Adrenal gland (tissue), 12 donors: ENCODE results near the gene FABP6. TPM values are rescaled to one million over a fixed set of nuclear protein-coding genes. Genes with fewer than 3 reads are reported as not detected.

Experiments used
- DNase-seq, 7 donors: peaks; one replicate each; pipeline ENCODE4 v3.0.0-alpha.2; 2019 to 2020
- H3K27ac ChIP-seq, 5 donors: fragments of 200-600 bp; sonication (generic) in 4 of 5; 1 replicate in 3 of 5; 2 replicates in 2 of 5; pipeline versions ENCODE4 v1.5.1 to v1.8.0; 2016 to 2020; ENCODE audit warnings: mild to moderate bottlenecking in 1 of 5
- H3K27me3 ChIP-seq: fragments of 200-600 bp; 2 replicates; pipeline ENCODE4 v1.8.0; 2021
- H3K36me3 ChIP-seq, 2 donors: fragments of 200-600 bp; replicated peaks in 1 of 2; 1 replicate in 1 of 2; 2 replicates in 1 of 2; pipeline versions ENCODE4 v1.5.1 to v1.8.0; 2018 to 2022
- H3K4me1 ChIP-seq, 2 donors: fragments of 200-600 bp; replicated peaks in 1 of 2; 1 replicate in 1 of 2; 2 replicates in 1 of 2; pipeline versions ENCODE4 v1.5.1 to v1.8.0; 2018 to 2021
- H3K4me3 ChIP-seq, 4 donors: fragments of 200-600 bp; sonication (generic) in 3 of 4; one replicate each; pipeline ENCODE4 v1.5.1; 2016 to 2018
- H3K9me3 ChIP-seq, 3 donors: fragments of 200-600 bp; sonication (generic) in 1 of 3; replicated peaks in 1 of 3; 1 replicate in 2 of 3; 2 replicates in 1 of 3; pipeline versions ENCODE4 v1.5.1 to v1.8.0; 2016 to 2021
- CTCF ChIP-seq, 6 experiments: fragments of 450-650 bp in 4 of 6; fragments of 200-600 bp in 2 of 6; sonication (generic) in 1 of 6; IDR thresholded peaks; 1 replicate in 5 of 6; 2 replicates in 1 of 6; pipeline versions ENCODE4 v1.5.1 to v1.8.0; 2016 to 2021; ENCODE audit warnings: antibody characterized with exemption in 6 of 6, mild to moderate bottlenecking in 2 of 6, moderate library complexity in 1 of 6
- POLR2A ChIP-seq, 2 donors: fragments of 450-650 bp; IDR thresholded peaks; one replicate each; pipeline ENCODE4 v1.6.1; 2017; ENCODE audit warnings: antibody characterized with exemption in 2 of 2, mild to moderate bottlenecking in 2 of 2, moderate library complexity in 1 of 2
- WGBS, 4 donors: extraction: QIAGEN DNeasy Blood & Tissue Kit in 2 of 4; methylation state at CpG; one replicate each; pipeline versions ENCODE4 v1.1.5 to v1.1.7; 2013 to 2017; 5-methylcytosine and 5-hydroxymethylcytosine counted together
- intact Hi-C, 2 donors: fragments of 100-400 bp; cut with DNase I; formaldehyde crosslinking; loops; one replicate each; pipeline versions ENCODE4 v1.14.1 to v1.15.0; 2022 to 2023
- polyA plus RNA-seq, 3 donors: library from polyadenylated mRNA; stranded (reverse); fragments of 200-250 nt in 2 of 3; fragments of 350-450 nt in 1 of 3; fragmentation: Illumina TruSeq in 1 of 3; extraction: RNeasy Lipid Tissue Mini Kit (QIAGEN cat#74804) in 1 of 3; gene quantifications; one replicate each; pipeline ENCODE4 v1.2.3, GENCODE V29; 2013 to 2014
- total RNA-seq, 9 donors: library from RNA; depleted of rRNA in 4 of 9; stranded (reverse); fragments of >200 nt in 4 of 9; fragments of 120-200 nt in 1 of 9; fragmentation: NEBNext Ultra II Directional in 1 of 9; extraction: Animal tissue kit (Norgen Biotek cat#: 25700) in 1 of 9; gene quantifications; one replicate each; pipeline versions ENCODE4 v1.1.0 to v1.2.4, GENCODE V29; 2013 to 2023
- donor health status: healthy with polysubstance abuse.
- donor health status: Bipolar disorder and iron deficiency.
- donor health status: DM: yes; HTN: yes; CAD: no.
- donor health status: DM: no; HTN: no; CAD: no.
- donor health status: DM: no; HTN: no; CAD: no.
- donor health status: DM: yes; HTN: yes; CAD: no.

FABP6 gene
- total and polyA plus RNA-seq, 12 donors = 0.39 to 29.4 (median 9.4) TPM; not detected in 1

GRCh38 chr5:160185626-160186360, 43.5 kb upstream of the FABP6 start:
- H3K4me1 ChIP-seq = peaks cover 6 to 8% of the 10 kb centered on the region in 2 donors
- no peaks in the 10 kb centered on the region for H3K27me3 ChIP-seq
- intact Hi-C loops = no loop called here
- no peaks in the 10 kb centered on the region for H3K9me3 ChIP-seq
- H3K4me3 ChIP-seq = no peak overlapping the region
- DNase-seq = no peak
- 48 to 68% (median 55%) methylated on average over 3 of the region's 3 CpGs for whole genome bisulfite sequencing, 4 donors
- no peaks in the 10 kb centered on the region for H3K36me3 ChIP-seq
- H3K27ac ChIP-seq = no peak overlapping the region
- no peak for TF ChIP-seq CTCF (IDR thresholded peaks at IDR 0.05)
- no peak for TF ChIP-seq POLR2A (IDR thresholded peaks at IDR 0.05)

- Histone ChIP-seq H3K9me3 (no peaks in the 10 kb centered on the region), H3K27ac (no peak overlapping the region), H3K27me3 (no peaks in the 10 kb centered on the region), H3K36me3 (no peaks in the 10 kb centered on the region), H3K4me3 (no peak overlapping the region), H3K4me1 (peaks cover 6 to 8% of the 10 kb centered on the region in 2 donors)
- DNase-seq = no peak
- TF ChIP-seq POLR2A (IDR thresholded peaks at IDR 0.05) (no peak), CTCF (IDR thresholded peaks at IDR 0.05) (no peak)
- 77 to 87% (median 87%) methylated on average over 5 of the region's 5 CpGs for WGBS, 4 donors
- intact Hi-C loops = no loop called here
Measured at GRCh38 chr5:160186480-160186879, 42.8 kb upstream of the FABP6 start.

DNA sequence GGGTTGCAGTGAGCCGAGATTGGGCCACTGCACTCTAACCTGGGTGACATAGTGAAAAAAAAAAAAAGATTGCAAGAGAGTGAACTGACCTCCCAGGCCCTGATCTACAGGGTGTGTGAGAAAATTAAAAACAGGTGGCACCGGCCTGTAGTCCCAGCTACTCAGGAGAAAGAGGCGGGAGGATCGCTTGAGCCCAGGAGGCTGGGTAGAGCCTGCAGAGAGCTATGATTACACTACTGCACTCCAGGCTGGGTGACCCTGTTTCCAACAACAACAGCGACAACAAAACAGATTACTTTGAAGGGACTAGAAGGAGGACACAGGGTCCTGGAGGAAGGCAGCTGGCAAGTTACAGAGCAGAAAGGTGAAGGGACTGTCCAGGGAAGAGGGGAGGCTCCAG, 42.2 kb upstream of the FABP6 start:
- DNase-seq = no peak
- H3K9me3 ChIP-seq = no peaks in the 10 kb centered on the region
- TF ChIP-seq POLR2A (IDR thresholded peaks at IDR 0.05) = no peak
- TF ChIP-seq CTCF (IDR thresholded peaks at IDR 0.05) = no peak
- H3K27me3 ChIP-seq = no peaks in the 10 kb centered on the region
- no peak overlapping the region for H3K27ac ChIP-seq
- intact Hi-C loops = no loop called here
- WGBS, 4 donors = 90 to 95% (median 91%) methylated on average over 5 of the region's 5 CpGs
- peaks cover 6 to 8% of the 10 kb centered on the region in 2 donors for H3K4me1 ChIP-seq
- no peak overlapping the region for H3K4me3 ChIP-seq
- H3K36me3 ChIP-seq = no peaks in the 10 kb centered on the region

DNA sequence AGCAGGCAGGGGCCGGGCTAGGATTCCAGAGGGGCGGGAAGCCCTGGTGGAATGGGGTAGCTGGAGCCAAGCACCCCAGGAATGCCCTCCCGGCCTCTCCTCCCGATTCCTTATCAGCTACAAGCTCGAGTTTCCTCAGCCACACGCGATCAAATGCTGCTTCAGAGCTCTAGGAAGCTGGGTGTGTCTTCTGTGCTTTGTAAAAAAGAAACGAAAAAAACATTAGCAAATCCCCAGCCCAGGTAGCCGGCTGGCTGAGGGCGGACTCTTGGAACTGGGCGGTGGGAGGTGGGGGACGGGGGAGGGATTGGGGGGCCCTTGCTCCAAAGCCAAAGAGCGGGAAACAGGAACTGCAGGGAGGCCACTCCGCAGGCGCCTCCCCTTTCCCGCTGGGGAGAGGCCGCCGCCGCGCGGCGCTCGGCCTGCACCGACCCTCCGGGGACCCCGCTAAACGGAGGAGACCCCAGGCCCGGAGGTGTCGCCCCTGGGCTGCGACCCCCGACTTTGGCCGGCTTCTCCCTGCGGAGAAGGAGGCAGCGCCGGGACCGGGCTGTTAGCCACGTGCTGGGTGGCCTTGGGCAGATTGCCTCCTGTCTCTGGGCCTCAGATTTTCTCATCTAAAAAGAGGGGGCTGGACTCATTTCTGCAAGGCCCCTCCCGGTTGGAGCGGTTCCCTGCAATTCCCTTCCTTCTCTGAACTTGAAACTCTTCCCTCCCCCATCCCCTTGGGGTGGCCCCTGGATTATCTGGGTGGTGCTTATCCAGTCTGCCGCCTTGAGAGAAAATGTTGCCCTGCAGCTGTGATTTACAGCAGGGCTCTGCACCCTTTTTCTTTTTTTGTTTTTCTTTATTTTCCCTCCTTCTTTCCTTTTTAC, 40.9 kb upstream of the FABP6 start:
- Histone ChIP-seq H3K4me1 (peaks cover 6 to 8% of the 10 kb centered on the region in 2 donors), H3K27ac (peak overlapping the region in 4 of 5 donors; percentile 72 to 85 (median 80)), H3K27me3 (no peaks in the 10 kb centered on the region), H3K4me3 (peak overlapping the region in 3 of 4 donors; percentile 38 to 61 (median 42)), H3K36me3 (no peaks in the 10 kb centered on the region), H3K9me3 (no peaks in the 10 kb centered on the region)
- TF ChIP-seq POLR2A (IDR thresholded peaks at IDR 0.05) (no peak), CTCF (IDR thresholded peaks at IDR 0.05) (peak in 4 of 6 experiments; percentile 24 to 34 (median 32))
- intact Hi-C loops = no loop called here
- peak; percentile 67 to 92 (median 84) for DNase-seq
- WGBS, 4 donors = 1 to 4% (median 2%) methylated on average over 14 to 40 of the region's 40 CpGs
